ENCODE results near the gene ESPNL.

Gene ESPNL

GRCh38 chr2:238075397-238075796, 24.7 kb upstream of the ESPNL start:
- DNase-seq (ENCODE audit: low read depth): no peak

DNA sequence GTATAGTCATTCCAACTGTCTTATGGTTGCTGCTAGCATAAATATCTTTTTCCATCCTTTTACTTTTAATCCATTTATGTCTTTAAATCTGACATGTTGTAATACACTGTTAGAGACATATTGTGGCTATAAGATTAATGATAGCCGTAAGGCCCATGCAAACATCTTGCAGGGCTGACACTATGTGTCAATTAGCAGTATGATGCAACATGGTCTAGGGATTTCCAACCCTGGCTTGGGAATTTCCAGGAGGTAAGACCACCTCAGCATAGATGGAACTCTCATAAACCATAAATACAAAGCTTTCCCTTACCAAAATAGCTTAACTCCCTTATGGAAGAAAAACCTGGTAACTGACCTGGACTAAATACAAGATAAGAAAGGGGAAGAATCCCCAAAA, 22.8 kb upstream of the ESPNL start:
- no peak for DNase-seq (ENCODE audit: low read depth)

DNA sequence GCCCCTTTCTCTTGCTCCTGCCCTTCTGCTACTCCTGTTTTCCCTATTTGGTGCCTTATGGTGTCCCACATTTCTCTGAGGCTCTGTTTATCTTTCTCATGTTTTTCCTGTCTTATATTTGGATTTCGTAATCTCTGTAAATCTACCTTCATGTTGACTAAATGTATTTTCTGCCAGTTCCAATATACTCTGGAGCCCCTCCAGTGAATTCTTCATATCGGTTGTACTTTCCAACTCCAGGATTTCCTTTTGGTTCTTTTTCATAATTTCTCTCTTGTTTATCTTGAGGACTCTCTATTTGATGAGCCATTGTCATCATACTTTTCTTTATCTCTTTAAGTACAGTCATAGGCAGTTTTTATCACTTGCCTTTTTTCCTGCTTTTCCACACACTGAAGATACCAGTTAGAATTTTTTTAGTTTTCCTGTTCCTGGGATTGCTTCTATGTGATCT, 20.2 kb upstream of the ESPNL start:
- no peak for DNase-seq (ENCODE audit: low read depth)

GRCh38 chr2:238080518-238080917, 19.6 kb upstream of the ESPNL start:
- no peak for DNase-seq (ENCODE audit: low read depth)

DNA sequence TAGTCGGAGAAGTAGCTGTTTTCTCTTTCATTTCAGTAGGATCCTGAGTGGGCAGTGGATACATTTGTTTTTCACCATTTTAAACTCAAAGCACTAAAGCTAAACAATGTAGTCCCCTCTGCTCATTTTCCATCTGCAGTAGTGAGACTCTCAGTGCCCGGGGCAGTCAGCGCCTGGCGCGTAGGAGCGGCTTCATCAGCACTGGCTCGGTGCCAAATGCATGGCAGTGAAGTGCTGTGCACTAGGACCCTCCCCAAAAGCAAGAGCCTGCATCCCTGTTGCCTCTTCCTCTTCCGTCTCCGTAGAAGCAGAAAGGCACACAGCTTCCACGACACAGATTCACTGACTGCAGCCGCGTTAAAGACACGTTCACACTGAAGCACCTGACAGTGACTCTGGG, 19.0 kb upstream of the ESPNL start:
- no peak for DNase-seq (ENCODE audit: low read depth)

GRCh38 chr2:238081561-238081960, 18.6 kb upstream of the ESPNL start:
- DNase-seq (ENCODE audit: low read depth): no peak

GRCh38 chr2:238082151-238082550, 18.0 kb upstream of the ESPNL start:
- DNase-seq (ENCODE audit: low read depth): no peak

DNA sequence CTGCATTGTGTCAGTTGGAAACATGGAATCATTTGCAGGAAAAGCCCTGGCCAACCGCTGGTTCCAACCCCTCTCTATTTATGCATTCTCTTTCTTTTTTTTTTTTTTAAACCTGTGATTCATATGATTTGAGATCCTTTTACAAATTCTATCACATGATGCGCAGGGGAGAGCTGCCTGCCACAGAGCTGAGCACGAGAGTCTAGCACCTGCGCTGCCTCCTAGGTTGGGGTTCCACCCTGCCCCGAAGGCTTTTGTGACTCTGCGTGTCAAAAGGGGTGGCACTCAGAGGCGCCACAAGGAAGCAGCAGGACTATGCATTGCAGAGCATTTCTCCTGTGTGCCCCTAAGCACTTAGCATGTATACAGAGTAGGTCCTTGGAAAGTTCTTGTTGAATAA, 17.3 kb upstream of the ESPNL start:
- DNase-seq (ENCODE audit: low read depth): no peak

- DNase-seq (ENCODE audit: low read depth): no peak
These were observed 16.2 kb upstream of the ESPNL start for GRCh38 chr2:238083919-238084318.

- DNase-seq (ENCODE audit: low read depth): no peak
These were observed 15.4 kb upstream of the ESPNL start for GRCh38 chr2:238084761-238085160.

- no peak for DNase-seq (ENCODE audit: low read depth)
These were observed 14.2 kb upstream of the ESPNL start for GRCh38 chr2:238085899-238086298.

GRCh38 chr2:238087211-238087610, 12.9 kb upstream of the ESPNL start:
- no peak for DNase-seq (ENCODE audit: low read depth)

DNA sequence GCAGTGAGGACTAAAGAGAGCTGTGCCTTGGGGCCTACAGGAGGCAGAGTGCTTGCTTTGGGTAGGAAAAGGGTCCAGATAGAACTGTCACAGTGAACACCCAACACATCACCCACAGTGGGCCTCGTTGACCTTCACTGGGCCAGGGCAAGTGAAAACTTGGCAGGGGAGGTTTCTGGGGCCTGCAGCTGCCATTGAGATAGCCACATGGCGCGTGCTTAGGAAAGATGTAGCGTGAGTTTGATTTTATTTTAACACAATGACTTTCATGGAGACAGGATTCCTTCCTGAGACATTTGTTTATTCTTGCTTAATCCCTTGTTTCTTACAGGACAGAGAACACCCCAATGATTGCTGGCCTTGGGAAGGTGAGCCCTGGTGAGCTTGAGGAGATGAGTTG, 9.3 kb upstream of the ESPNL start:
- no peak for DNase-seq (ENCODE audit: low read depth)

DNA sequence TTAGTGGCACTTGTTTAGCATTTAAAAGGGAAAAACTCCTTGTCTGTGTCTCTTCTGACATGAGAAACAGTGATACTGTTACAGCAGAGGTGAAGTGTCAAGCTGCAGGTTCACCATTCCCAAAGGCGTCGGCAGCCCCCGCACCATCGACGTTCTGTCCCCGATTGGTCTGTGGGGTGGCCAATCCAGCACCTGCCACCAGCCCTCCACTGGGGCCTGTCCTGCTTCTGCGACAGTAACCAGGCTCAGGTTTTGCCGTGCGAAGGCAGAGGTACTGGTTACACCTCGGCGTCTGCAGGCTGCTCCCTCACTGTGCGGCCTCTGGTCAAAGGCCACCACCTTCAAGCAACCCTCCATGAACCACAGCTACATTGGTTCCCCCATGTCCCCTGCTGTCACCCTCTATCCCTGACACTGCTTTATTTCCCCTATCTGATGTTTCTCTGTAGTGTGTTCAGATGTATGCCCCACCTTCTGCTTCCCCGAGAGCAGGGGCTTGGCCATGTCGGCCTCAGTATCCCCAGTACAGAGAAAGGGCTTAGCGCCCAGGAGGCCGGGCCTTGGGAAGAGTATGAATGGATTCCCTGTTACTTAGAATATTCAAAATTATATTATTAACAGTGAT, 8.6 kb upstream of the ESPNL start:
- no peak for DNase-seq (ENCODE audit: low read depth)

DNA sequence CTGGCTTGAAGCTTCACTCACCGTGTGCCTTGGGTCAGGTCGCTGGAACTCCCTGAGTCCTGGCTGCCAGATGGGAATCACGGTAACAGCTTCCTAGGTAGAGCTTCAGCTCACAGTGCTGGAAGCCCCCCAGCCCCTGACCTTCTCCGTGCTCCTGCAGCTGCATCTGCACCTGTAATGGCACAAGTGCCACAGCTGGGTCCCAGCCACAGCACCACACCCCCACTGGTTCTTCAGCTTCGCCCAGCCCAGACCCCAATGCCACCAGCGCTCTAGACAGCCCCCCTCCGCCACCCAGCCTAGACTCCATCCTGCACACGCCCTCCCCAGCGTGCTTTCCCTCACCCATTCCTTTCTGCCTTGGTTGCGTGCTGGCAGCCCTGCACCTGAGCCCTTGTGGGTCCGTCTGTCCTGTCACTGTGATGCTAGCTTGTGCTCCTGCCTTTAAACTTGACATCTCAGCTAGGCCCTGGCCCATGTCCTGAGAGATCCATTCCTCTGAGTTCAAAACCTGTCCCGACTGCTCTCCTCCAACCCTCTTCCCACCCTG, 7.6 kb upstream of the ESPNL start:
- no peak for DNase-seq (ENCODE audit: low read depth)

DNA sequence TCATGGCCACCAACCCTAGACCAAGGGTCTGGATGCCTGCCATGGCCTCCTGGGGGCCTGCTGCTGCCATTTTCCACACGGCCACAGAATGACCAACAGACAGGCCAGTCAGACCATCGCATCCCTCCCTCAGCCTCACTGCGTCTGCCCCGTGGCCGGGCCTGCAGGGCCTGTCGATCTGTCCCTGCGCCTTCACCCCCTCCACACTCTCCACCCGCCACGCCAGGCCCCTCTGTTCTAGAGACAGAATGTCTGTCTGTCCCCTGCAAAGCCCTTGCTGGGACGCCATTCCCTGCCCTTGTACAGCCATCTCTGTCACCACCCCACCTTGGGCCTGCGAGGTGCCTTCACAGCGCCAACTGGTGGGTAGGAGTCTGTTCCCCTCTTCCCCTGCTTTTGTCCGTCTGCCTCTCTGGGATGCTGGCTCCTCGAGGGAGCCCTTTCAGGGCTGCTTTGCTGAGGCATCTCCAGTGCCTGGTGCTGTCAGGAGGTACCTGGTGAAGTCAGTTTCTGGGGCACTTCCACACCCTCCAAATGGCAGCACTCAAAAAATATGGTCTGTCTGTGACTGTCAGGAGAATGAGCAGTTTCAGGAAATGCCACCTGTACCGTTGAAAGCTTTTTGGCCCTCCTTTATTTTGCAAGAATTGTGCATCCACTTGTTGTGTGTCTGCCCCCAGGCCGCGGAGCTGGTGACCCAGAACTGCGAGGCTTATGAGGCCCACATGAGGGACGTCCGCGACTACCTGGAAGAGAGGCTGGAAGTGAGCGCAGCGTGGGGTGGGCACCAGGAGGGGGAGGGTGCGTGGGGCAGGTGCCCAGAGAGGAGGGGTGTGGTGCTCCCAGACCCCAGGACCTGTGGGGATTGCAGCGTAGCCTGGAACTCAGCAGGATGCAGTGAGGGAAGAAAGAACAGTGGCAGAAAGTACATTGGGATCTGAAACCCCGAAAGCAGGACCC, 6.7 kb upstream of the ESPNL start:
- no peak for DNase-seq (ENCODE audit: low read depth)

DNA sequence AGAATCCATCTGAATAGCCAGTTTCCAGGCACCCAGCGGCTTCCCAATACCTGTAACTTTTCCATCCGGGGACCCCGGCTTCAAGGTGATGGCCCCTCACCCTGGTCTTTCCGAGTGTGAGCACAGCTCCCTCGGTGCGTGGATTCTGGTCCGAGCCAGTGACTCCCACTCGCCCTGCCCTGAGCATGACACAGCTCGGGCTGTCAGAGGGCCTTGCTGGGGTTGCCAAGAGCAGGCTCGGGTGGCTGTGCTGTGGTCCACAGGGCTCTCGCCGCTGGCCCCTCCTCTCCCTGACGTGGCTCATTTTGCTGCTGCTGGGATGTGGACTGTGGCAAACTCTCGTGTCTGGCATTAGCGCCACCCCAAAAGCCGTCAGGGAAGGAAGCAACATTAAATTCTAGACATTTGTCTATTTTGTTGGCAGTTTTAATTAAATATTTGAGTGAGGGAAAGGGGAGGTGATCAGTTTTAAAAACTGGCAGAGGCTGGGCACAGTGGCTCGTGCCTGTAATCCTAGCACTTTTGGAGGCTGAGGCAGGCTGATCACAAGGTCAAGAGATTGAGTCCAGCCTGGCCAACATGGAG, 5.6 kb upstream of the ESPNL start:
- no peak for DNase-seq (ENCODE audit: low read depth)

GRCh38 chr2:238095143-238095542, 5.0 kb upstream of the ESPNL start:
- no peak for DNase-seq (ENCODE audit: low read depth)

GRCh38 chr2:238096311-238097011, 3.7 kb upstream of the ESPNL start:
- no peak for DNase-seq (ENCODE audit: low read depth)

- no peak for DNase-seq (ENCODE audit: low read depth)
These were observed 2.7 kb upstream of the ESPNL start for GRCh38 chr2:238097201-238097987.
